Esophagus squamous epithelium (tissue), 4 donors: Measurements from ENCODE around the gene DGCR6.

Experiments
- POLR2A ChIP-seq, 4 donors: fragments of 450-650 bp; IDR thresholded peaks; one replicate each; pipeline ENCODE4 v1.6.1; 2017; ENCODE audit warnings: antibody characterized with exemption in 4 of 4, mild to moderate bottlenecking in 4 of 4, moderate library complexity in 3 of 4
- TF ChIP-seq, protein P1 (sequence below), 6 experiments: fragments of 450-650 bp in 4 of 6; fragments of 200-600 bp in 2 of 6; sonication (generic) in 2 of 6; IDR thresholded peaks; one replicate each; pipeline ENCODE4 v1.5.1; 2016 to 2019; ENCODE audit warnings: antibody characterized with exemption in 6 of 6, mild to moderate bottlenecking in 4 of 6, moderate library complexity in 4 of 6

DNA sequence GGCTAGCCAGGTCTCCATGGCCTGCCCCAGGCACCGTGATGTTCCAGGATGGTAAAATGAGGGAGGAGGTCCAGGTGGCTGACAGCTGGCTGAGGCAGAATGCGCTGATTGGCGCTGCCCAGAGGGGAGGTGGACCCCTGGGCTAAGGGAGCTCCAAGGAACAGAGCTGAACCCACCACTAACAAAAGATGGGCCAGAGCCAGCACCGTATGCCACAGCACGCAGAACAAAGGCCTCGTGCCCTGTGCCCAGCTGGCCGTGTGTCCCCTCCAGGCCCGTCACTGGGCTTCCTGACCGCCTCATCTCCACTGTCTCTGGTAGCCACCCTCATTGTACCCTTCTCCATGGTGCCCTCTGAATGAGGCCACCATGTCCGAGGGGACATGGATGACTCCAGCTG, 49.6 kb downstream of the DGCR6 start:
- no peak for TF ChIP-seq POLR2A (IDR thresholded peaks at IDR 0.05)
- TF ChIP-seq, protein P1, sequence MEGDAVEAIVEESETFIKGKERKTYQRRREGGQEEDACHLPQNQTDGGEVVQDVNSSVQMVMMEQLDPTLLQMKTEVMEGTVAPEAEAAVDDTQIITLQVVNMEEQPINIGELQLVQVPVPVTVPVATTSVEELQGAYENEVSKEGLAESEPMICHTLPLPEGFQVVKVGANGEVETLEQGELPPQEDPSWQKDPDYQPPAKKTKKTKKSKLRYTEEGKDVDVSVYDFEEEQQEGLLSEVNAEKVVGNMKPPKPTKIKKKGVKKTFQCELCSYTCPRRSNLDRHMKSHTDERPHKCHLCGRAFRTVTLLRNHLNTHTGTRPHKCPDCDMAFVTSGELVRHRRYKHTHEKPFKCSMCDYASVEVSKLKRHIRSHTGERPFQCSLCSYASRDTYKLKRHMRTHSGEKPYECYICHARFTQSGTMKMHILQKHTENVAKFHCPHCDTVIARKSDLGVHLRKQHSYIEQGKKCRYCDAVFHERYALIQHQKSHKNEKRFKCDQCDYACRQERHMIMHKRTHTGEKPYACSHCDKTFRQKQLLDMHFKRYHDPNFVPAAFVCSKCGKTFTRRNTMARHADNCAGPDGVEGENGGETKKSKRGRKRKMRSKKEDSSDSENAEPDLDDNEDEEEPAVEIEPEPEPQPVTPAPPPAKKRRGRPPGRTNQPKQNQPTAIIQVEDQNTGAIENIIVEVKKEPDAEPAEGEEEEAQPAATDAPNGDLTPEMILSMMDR (IDR thresholded peaks at IDR 0.05) = no peak
